ENCODE measurements around the gene HSD11B2.

- TF ChIP-seq POLR2A (IDR thresholded peaks at IDR 0.05) (no peak), CTCF (IDR thresholded peaks at IDR 0.05) (no peak)
Measured at GRCh38 chr16:67466581-67466980, 35.7 kb downstream of the HSD11B2 start.

Measured in tibial nerve (tissue), 3 donors.